Amygdala (tissue), 56 donors: ENCODE measurements around the gene VWA2.

Experiments
- DNase-seq, 56 donors: peaks; one replicate each; lab custom pipeline; 2025; lab: John Stamatoyannopoulos, UW

Gene VWA2, protein sequence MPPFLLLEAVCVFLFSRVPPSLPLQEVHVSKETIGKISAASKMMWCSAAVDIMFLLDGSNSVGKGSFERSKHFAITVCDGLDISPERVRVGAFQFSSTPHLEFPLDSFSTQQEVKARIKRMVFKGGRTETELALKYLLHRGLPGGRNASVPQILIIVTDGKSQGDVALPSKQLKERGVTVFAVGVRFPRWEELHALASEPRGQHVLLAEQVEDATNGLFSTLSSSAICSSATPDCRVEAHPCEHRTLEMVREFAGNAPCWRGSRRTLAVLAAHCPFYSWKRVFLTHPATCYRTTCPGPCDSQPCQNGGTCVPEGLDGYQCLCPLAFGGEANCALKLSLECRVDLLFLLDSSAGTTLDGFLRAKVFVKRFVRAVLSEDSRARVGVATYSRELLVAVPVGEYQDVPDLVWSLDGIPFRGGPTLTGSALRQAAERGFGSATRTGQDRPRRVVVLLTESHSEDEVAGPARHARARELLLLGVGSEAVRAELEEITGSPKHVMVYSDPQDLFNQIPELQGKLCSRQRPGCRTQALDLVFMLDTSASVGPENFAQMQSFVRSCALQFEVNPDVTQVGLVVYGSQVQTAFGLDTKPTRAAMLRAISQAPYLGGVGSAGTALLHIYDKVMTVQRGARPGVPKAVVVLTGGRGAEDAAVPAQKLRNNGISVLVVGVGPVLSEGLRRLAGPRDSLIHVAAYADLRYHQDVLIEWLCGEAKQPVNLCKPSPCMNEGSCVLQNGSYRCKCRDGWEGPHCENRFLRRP

DNA sequence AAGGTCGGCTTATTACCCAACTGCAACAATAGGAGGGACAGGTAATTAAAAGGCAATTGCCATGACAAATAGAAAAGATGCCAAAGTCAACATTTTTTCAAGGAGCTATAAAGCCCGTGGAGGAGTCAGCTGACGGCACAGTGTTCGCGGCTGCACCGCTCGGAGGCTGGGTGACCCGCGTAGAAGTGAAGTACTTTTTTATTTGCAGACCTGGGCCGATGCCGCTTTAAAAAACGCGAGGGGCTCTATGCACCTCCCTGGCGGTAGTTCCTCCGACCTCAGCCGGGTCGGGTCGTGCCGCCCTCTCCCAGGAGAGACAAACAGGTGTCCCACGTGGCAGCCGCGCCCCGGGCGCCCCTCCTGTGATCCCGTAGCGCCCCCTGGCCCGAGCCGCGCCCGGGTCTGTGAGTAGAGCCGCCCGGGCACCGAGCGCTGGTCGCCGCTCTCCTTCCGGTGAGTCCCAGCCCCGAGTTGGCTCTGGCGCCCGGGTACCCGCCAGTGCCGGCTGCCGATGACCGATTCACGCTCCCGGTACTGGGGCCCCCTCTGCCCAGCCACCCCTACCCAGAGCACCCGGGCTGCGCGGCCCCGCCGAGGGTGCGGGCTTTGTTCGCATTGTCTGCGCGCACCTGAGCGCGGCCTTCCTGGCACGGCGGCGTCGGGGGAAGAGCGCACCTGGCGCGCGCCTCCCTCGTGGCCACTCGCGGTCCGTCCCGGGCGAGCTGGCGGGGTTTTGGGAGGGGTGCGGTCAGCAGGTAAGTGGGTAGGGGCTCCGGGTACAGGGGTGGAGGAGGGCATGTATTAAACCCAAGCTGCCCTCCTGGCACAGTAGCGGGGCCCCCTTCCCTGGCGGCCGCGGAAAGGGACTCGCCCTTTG is at the start of gene VWA2:
Gene VWA2 (plus strand): TSS at position 138 of the 877 bp plus-strand sequence. CDS start 9,460 bp downstream, outside the sequence.
- no peak for DNase-seq

DNA sequence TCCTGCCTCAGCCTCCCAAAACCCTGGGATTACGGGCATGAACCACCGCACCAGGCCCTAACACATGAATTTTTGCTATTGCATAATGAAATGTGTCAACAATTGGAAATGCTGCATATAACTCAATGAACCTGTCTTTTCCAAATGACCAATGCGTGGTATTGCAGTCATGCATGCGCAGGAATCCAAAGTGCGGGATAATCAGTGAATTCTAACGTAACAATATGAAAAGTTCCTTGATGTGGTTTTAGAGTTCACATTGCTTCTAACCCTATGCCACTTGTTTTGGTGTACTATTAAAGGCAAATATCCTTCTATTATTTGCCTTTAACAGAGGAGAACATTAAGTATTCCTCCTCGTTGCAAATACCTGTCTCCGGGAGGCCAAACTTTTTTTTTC is 49.4 kb upstream of the VWA2 start:
- DNase-seq = no peak

DNA sequence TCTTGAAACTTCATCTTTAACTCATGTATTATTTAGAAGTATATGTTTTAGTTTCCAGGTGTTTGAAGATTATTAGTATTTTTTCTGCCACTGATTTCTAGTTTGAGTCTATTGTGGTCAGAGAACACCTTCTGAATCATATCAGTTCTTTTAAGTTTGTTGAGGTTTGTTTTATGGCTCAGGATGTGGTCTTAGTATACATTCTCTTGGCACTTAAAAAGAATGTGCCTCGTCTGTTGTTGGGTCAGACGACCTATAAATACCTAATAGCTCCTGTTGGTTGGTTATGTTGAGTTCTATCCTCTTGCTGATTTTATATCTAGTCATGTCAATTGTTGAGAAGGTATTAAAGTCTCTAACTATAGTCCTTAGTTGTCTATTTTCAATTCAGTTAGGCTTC is 44.0 kb upstream of the VWA2 start:
- no peak for DNase-seq

DNA sequence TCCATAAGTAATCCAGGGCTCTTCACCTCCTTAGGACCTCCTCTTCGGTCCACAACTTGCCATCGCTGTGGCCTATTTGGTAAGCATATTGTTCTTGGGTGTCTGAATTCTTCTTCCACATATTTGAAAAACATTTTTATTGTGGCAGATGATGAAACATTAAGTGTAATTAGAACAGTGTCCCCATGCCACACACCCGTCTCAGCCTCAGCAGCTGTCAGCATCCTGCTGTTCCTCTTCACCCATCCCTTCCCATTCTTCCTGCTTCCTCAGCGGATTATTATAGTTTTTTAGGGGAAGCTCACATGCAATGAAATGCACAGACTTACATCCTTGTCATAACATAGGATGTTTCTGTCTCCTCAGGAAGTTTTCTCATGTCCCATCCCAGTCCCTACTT is 39.8 kb upstream of the VWA2 start:
- DNase-seq = no peak

DNA sequence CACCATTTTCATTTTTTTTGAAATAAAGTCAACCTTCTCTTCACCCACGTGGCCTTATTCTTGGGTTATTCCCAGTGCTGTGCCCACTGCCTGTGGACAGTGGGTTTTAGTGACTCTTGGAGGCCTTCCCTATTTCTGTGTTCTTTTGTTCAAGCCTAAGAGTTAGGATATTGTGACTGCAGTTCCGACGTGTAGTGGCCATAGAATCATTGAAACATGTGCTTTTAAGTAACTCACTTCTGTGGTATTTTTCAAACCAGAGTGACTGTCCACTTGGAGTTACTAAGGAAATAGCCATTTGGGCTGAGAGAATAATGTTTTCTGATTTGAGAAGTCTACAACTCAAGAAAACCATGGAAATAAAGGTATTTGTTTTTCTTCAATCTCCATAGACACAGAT is 36.2 kb upstream of the VWA2 start:
- no peak for DNase-seq

DNA sequence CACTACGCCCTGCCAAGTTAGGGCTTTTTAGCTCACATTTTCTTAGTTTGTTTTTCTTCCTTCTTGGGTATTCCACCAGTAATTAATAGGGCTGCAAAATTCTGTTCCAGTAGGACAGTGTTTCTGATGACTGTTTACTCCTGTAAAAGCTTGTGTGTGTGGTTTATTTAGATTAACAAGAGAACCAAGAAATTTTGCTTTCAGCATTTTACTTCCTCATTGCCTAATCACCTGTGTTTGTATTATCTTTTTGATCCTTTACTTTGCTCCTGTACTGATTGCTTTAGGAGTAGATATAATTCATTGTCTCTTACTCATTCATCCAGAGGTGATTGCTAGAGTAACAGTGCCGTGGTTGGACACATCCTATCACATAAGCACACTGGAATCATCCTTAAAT is 32.2 kb upstream of the VWA2 start:
- no peak for DNase-seq

DNA sequence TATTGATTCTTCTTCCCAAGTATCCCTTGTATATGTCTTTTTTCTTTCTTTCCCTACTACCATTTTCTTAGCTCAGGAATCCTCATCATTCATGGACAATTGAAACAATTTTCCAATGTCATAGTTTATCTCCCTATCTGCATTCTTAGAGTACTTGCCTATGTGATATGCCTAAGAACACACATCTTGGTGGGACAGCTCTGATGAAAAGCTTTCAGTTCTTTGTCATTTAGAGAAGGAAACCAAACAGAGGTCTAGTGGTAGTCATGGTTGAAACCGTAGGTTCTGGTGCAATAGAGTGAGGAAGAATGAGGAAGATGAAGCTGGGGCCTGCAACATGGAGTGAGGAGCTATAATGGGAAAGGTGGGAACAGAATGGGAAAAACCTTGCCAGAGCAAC is 31.7 kb upstream of the VWA2 start:
- DNase-seq = no peak

DNA sequence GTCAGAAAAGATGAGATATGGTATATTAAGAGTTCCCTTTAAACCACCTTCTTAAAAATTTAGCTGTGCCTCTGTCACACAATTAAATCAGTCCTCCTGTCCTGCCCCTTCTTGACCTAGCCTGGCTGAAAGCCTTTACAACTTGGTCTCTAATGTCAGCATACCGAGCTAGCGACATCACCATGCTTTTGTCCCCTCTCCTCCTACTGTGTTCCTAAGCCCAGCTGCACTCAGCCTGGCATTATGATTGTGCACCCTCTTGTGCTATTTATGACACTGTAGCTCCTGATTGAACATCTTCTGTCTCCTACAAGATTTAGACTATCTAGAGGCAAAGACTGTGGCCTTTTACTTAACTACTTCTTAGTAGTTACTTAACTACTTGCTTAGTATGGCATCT is 30.7 kb upstream of the VWA2 start:
- DNase-seq = no peak

DNA sequence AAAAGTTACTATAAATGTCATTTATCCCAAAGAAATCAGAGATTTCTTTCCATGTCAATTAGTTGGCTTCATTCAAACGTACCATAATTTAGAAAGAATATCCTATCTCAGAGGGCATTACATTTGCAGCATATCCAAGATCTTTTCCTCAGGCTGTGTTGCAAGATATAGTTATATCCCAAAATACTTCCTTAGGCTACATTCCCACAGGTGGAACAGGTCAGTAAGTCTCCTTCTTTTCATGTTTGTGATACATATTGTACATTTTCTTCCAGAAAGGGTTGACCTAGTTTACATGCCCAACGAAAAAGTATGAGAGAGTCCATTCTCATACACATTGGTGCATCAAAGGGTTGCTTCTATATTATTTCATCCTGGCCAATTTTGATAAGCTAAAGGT is 26.9 kb upstream of the VWA2 start:
- DNase-seq = no peak

DNA sequence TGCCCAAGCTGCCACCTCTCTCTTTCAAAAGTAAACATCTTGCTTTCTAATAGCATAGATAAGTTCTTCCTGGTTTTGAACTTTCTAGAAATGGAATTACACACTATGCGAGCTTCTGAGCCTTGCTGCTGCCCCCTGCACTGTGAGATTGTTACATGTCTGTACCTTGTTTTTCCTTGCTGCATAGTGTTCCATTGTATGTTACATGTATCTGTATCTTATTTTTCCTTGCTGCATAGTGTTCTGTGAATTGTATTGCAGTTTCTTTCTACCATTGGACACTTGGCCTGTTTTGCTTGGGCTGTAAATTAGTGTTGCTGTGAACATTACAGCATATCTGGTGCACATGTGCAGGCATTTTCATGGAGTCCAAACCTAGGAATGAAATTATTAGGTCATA is 24.0 kb upstream of the VWA2 start:
- no peak for DNase-seq

DNA sequence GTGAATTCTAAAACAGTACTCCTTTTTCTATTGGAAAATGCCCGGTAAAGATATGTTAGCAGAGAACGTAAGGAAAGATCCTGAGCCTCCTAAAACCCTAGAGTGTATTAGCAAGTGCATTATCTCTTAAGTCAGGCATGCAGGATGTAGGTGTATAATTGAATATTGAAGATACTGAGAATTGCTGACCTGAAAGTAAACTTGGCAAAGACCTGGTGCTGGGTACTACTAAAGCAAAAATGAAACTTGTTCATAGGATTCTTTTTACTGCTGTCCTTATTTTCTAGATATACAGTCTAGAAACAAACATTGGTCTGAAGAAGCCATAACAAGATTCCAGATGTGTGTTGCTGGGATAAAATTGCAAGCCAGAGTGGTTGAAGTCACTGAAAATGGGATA is 18.8 kb upstream of the VWA2 start:
- no peak for DNase-seq

DNA sequence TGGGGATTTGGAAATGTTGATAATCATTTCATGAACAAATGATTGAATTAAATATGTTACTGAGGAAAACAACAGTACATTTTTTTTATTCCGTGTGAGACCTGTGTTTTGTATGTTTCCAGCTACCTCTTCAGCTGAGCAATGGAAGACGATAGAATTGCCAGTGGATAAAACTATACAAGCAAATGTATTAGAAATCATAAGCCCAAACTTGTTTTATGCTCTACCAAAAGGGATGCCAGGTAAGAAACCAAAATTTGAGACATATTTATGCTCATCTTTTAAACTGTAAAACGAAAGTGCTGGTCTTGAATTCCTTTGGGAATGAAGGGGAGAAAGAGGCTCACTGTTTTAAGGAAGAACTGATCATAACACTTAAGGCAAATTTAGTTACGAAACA is 17.8 kb upstream of the VWA2 start:
- no peak for DNase-seq

DNA sequence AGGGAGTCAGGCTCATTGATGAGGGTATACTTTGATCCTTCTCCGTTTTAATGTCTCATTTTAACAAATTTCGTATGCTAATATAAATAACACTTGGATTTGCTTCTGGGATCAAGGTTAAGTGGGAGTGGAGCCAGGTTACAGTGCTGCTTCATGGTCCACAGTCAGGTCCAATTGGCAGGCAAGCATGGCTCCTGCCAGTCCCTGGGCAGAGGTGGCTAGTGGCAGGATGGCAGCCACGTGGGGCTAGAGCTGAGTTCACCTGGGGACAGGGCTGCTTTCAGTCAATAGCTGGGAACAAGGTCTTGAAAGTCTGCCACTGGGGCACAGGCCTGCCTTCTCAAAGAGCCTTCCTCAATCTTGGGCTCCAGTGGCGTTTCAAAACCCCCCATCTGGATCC is 16.0 kb upstream of the VWA2 start:
- DNase-seq = no peak

DNA sequence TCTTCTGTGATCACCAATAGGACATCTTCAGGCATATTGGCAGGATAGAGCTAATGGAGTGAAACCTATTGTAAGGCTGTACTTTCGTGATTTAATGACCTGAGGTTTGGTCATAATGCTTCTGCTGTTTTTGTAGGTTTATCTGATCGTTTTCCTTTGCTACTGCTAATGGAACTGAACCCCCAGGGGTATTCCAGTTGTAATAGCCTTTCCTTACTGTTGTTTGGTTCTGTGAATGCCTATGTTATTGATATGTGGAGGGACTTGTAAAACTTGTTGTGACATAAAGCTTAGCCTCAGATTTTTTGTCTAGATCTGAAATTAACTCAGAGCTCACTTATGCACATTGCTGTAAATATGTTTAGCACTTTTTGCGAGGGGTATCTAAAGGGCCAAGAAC is 10.9 kb upstream of the VWA2 start:
- no peak for DNase-seq

DNA sequence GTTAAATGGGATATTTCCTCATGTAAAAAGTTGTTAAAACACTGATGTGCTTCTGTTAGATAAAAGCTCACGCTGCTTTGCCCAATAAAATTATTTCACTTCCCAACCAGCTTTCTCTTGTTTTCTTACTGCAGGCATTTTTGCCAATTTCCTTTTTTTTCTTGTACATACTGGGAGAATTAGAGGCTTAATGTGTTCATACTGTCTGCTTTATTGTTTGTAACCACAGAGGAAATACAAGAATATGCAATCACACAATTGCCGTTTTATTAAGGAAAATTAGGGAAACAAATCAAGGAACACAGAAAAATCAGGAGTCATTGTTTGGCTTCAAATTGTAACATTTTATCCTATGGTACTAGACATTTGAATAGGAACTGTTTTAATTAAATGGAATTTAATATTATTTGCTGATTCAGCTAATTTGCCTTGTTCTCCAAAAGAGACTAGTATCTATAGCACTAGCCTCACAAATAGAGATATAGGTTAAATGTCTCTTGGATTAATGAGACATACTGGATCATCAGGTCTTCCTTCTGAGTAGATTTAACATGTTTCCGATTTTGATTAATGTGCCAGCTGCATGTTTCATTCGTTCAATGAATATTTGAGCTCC is 6.4 kb upstream of the VWA2 start:
- no peak for DNase-seq

DNA sequence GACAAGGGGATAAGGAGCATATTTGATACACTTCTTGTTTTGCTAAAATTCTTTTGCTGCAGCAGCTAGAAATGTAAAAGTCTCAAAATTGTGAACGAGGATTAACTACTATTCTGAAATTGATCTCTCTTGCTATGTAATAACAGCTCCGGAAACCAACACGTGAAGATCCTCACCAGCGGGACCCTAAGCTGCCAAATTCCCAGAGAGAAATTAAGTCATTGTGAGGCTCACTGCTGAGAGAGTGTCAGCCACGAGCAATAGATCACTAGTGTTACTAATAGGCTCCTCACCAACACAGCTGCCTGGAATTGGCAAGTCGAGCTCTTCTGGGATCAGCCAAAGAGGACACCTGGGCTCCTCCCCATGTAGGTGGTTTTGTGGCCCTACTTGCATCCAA is 5.6 kb upstream of the VWA2 start:
- DNase-seq = no peak

DNA sequence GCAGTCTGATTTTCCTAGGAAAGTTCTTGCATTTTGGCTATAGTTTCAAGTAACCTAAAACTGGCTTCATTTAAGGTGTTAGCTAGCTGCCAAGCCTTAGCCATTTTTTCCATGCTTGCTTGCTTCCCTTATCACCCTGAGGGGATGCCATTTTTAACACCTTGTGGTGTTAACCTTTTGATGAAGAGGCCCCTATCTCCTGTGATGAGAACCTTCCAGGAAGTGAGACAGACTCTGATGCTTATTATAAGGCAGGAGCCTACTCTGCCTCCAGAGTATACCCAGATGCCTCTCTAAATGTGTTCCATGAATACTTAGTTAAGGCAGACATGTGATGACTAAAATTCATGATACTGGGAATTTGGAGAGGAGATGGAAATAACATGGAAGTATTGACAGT is 4.9 kb upstream of the VWA2 start:
- no peak for DNase-seq

DNA sequence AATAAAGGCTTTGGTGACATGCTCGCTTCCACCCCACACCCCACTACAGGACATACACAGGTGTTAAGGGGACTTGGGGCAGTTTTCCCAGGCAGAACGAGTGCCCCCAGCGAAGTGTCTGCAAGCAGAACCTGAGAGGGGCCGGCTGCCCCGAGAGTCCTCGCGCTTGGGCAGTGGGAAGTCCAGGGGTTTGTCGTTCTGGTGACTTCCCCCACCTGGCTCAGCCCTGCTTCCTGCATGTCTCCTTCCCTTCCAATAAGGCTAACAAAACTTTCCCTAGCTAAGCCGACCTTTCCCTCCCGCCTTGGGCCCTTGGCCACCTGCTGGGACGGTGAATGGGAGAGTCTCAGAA is 916 bp downstream of the VWA2 start:
- DNase-seq = no peak

DNA sequence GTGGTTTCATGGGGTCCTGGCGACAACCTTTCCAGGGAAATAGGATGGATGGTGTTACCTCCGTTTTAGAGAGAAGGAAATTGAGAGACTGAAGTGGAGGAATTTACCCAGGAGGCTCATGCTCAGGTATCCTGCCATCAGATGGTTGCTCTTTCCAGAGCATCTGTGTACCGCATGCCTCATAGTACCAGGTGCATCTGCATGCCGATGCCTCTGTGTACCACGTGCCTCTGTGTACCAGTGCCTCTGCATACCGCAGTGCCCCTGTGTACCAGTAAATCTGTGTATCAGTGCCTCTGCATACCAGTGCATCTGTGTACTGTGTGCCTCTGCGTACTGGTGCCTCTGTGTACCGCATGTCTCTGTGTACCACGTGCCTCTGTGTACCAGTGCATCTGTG is 3.2 kb downstream of the VWA2 start:
- no peak for DNase-seq

DNA sequence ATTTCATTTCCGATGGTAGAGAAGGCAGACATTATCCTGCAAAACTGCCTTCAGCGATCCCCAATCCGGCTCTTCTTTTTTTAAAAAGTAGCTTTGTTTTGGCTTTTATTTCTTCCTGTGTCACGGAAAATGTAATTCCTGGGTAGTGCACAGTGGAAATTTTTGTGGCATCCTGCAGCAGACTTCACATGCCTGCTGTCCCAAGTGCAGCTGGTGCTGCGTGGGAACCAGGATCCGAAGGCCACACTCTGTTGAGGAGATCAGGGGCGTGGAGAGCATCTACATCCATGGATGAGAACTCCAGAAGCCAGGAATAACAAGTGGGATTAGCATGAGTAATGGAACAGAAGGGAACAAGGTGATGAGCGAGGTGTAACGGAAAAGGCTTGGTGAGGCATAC is 4.6 kb downstream of the VWA2 start:
- DNase-seq = no peak

DNA sequence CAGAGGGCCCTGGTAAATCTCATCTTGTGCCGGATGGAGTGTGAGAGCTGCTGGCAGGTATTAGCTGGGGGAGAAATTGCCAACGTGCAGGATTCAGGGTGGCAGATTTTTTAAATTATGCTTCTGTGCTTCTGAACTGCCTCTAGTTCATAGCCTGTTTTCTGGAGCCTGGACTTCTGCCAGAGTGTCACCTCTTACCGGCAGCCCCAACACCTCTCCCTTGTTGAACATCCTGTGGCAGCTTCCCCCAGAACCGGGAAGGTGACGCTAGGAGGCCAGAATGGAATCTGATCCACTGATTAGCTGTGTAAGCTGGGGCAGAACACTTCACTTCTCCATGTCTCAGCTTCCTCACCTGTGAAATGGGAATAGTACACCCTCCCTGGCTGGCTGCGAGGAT is 5.1 kb downstream of the VWA2 start:
- no peak for DNase-seq
